Kidney epithelial cell (primary cell): ENCODE measurements around the gene TNKS2. TPM values are rescaled to one million over a fixed set of nuclear protein-coding genes. Genes with fewer than 3 reads are reported as not detected.

Experiments
- DNase-seq: peaks from one replicate; pipeline ENCODE4 v3.0.0-alpha.2; 2010; ENCODE audit warnings: low read depth
- H3K27me3 ChIP-seq: 2 replicates; pipeline ENCODE4 v1.6.0; 2011; ENCODE audit warnings: low read length; ENCODE audit not compliant: control insufficient read depth, insufficient read depth
- H3K36me3 ChIP-seq: 2 replicates; pipeline ENCODE4 v1.5.1; 2011; ENCODE audit warnings: low read length; ENCODE audit not compliant: control insufficient read depth, insufficient read depth
- H3K4me3 ChIP-seq: 2 replicates; pipeline ENCODE4 v1.5.1; 2011; ENCODE audit warnings: low read depth, mild to moderate bottlenecking, control low read depth, low read length
- CTCF ChIP-seq: IDR thresholded peaks from 2 replicates; pipeline ENCODE4 v1.5.1; 2011; ENCODE audit warnings: mild to moderate bottlenecking, moderate library complexity, low read length, control low read depth, inconsistent platforms; ENCODE audit not compliant: insufficient read depth, poor library complexity, severe bottlenecking
- total RNA-seq: library from RNA; depleted of rRNA; stranded (reverse); fragments of >200 nt; gene quantifications from 2 replicates; pipeline ENCODE4 v1.2.3, GENCODE V29; 2015

TNKS2 gene
- total RNA-seq, 1 donor from 2014 or later: 57.6 TPM

GRCh38 chr10:91879515-91880170, 81.4 kb downstream of the TNKS2 start:
- no peak overlapping the region for H3K4me3 ChIP-seq
- H3K36me3 ChIP-seq: no peaks in the 10 kb centered on the region
- H3K27me3 ChIP-seq: no peaks in the 10 kb centered on the region
- TF ChIP-seq CTCF: no peak
- no peak for DNase-seq

GRCh38 chr10:91880310-91880709, 82.1 kb downstream of the TNKS2 start:
- Histone ChIP-seq H3K4me3 (no peak overlapping the region), H3K36me3 (no peaks in the 10 kb centered on the region), H3K27me3 (no peaks in the 10 kb centered on the region)
- no peak for DNase-seq
- no peak for TF ChIP-seq CTCF

- peak; percentile 64 for DNase-seq
- Histone ChIP-seq H3K4me3 (no peak overlapping the region), H3K27me3 (no peaks in the 10 kb centered on the region), H3K36me3 (no peaks in the 10 kb centered on the region)
- TF ChIP-seq CTCF: no peak
Measured at GRCh38 chr10:91883549-91884444, 85.6 kb downstream of the TNKS2 start.

GRCh38 chr10:91884536-91884935, 86.3 kb downstream of the TNKS2 start:
- no peak for TF ChIP-seq CTCF
- H3K27me3 ChIP-seq: no peaks in the 10 kb centered on the region
- no peak overlapping the region for H3K4me3 ChIP-seq
- H3K36me3 ChIP-seq: no peaks in the 10 kb centered on the region
- DNase-seq: no peak

GRCh38 chr10:91885362-91886079, 87.3 kb downstream of the TNKS2 start:
- no peak for TF ChIP-seq CTCF
- Histone ChIP-seq H3K4me3 (no peak overlapping the region), H3K36me3 (no peaks in the 10 kb centered on the region), H3K27me3 (no peaks in the 10 kb centered on the region)
- DNase-seq: no peak
